ENCODE results near the gene CCDC57. TPM values are rescaled to one million over a fixed set of nuclear protein-coding genes. Genes with fewer than 3 reads are reported as not detected.

Gene CCDC57
- total RNA-seq, 2 donors from 2014 or later: 24.5 to 46.1 TPM

GRCh38 chr17:82153295-82153691, 59.3 kb downstream of the CCDC57 start:
- Histone ChIP-seq H3K27ac (no peak overlapping the region), H3K4me3 (no peak overlapping the region), H3K27me3 (no peaks in the 10 kb centered on the region), H3K9me3 (no peaks in the 10 kb centered on the region), H3K4me1 (no peaks in the 10 kb centered on the region), H3K36me3 (no peaks in the 10 kb centered on the region), H3K9ac (ENCODE audit: low read depth in 2 of 2, low read length in 2 of 2) (no peak overlapping the region)
- no peak for DNase-seq
- TF ChIP-seq, protein P1, sequence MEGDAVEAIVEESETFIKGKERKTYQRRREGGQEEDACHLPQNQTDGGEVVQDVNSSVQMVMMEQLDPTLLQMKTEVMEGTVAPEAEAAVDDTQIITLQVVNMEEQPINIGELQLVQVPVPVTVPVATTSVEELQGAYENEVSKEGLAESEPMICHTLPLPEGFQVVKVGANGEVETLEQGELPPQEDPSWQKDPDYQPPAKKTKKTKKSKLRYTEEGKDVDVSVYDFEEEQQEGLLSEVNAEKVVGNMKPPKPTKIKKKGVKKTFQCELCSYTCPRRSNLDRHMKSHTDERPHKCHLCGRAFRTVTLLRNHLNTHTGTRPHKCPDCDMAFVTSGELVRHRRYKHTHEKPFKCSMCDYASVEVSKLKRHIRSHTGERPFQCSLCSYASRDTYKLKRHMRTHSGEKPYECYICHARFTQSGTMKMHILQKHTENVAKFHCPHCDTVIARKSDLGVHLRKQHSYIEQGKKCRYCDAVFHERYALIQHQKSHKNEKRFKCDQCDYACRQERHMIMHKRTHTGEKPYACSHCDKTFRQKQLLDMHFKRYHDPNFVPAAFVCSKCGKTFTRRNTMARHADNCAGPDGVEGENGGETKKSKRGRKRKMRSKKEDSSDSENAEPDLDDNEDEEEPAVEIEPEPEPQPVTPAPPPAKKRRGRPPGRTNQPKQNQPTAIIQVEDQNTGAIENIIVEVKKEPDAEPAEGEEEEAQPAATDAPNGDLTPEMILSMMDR (IDR thresholded peaks at IDR 0.05): no peak
- intact Hi-C loops (cut with DNase I): no loop called here

- H3K36me3 ChIP-seq: no peaks in the 10 kb centered on the region
- H3K4me1 ChIP-seq: no peaks in the 10 kb centered on the region
- H3K4me3 ChIP-seq: no peak overlapping the region
- intact Hi-C loops (cut with DNase I): no loop called here
- no peak overlapping the region for H3K27ac ChIP-seq
- DNase-seq: no peak
- no peaks in the 10 kb centered on the region for H3K27me3 ChIP-seq
- no peak overlapping the region for H3K9ac ChIP-seq (ENCODE audit: low read depth in 2 of 2, low read length in 2 of 2)
- no peaks in the 10 kb centered on the region for H3K9me3 ChIP-seq
- TF ChIP-seq, protein P1 (IDR thresholded peaks at IDR 0.05): no peak
Observed at GRCh38 chr17:82152556-82153294, 59.9 kb downstream of the CCDC57 start.

DNA sequence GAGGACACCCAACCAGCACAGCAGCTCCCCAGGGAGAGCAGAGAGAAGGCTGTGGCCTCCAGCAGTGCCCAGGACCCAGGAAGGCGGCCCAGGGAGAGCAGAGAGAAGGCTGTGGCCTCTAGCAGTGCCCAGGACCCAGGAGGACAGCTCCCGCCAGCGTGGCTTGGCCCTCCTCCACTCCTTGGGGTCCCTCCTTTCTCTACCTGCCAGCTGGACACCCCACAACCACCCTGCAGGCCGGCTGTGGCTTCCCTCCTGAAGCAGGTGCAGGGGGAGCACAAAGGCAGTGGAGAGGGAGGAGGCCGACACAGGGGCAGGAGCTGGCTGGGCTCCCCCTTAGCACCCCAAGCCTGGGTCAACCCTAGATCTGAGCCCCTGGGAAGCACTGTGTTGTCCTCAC, 60.5 kb downstream of the CCDC57 start:
- TF ChIP-seq, protein P1 (IDR thresholded peaks at IDR 0.05): no peak
- Histone ChIP-seq H3K36me3 (no peaks in the 10 kb centered on the region), H3K27me3 (no peaks in the 10 kb centered on the region), H3K9ac (ENCODE audit: low read depth in 2 of 2, low read length in 2 of 2) (no peak overlapping the region), H3K4me1 (no peaks in the 10 kb centered on the region), H3K9me3 (no peaks in the 10 kb centered on the region), H3K27ac (no peak overlapping the region), H3K4me3 (no peak overlapping the region)
- DNase-seq: no peak
- intact Hi-C loops (cut with DNase I): no loop called here

DNA sequence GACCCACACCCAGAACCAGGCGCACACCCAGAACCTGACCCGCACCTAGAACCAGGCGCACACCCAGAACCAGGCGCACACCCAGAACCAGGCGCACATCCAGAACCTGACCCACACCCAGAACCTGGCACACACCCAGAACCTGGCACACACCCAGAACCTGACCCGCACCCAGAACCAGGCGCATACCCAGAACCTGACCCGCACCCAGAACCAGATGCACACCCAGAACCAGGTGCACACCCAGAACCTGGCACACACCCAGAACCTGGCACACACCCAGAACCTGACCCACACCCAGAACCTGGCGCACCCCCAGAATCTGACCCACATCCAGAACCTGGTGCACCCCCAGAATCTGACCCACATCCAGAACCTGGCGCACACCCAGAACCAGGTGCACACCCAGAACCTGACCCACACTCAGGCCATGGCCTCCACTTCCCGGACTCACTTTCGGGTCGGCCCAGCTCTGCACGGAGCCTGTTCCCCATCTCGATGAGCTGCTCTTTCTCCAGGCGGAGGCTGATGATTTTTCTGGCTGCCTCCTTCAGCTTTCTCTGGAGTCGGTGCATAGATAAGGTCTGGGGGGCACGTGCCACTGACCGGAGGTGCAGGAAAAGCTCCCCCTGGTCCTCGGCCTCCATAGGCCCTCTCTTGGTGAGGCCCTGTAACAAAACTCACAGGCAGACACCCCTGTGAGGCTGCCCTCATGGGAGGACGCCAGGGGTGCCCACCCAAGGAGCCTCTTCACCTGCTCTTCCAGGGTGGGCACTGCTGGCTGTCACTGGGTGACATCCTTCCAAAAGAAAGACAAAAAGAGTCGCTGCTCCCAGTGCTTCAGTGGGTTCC, 61.3 kb downstream of the CCDC57 start:
- no peaks in the 10 kb centered on the region for H3K36me3 ChIP-seq
- H3K9me3 ChIP-seq: no peaks in the 10 kb centered on the region
- TF ChIP-seq, protein P1 (IDR thresholded peaks at IDR 0.05): no peak
- H3K27ac ChIP-seq: no peak overlapping the region
- DNase-seq: no peak
- no peaks in the 10 kb centered on the region for H3K27me3 ChIP-seq
- no peaks in the 10 kb centered on the region for H3K4me1 ChIP-seq
- no peak overlapping the region for H3K4me3 ChIP-seq
- no peak overlapping the region for H3K9ac ChIP-seq (ENCODE audit: low read depth in 2 of 2, low read length in 2 of 2)
- intact Hi-C loops (cut with DNase I): no loop called here

DNA sequence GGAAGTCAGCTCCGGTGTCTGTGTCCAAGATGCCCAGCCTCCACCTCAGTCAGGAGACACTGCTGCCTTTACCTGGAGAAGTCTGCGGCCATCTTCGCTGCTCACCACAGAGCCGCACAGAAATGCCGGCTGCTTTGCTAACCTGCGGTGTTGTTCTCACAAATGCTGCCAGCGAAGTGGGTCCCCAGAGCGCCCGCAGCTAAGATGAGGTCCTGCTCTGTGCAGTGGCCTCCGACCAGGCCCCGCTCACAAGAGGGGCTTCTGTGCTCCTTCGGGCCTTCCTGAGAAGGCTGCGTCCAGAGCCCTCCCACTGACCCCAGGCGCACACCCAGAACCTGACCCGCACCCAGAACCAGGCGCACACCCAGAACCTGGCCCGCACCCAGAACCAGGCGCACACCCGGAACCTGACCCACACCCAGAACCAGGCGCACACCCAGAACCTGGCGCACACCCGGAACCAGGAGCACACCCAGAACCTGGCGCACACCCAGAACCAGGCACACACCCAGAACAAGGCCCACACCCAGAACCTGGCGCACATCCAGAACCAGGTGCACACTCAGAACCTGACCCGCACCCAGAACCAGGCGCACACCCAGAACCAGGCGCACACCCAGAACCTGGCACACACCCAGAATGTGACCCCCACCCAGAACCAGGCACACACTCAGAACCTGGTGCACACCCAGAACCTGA, 63.1 kb downstream of the CCDC57 start:
- Histone ChIP-seq H3K36me3 (no peaks in the 10 kb centered on the region), H3K27ac (no peak overlapping the region), H3K9ac (ENCODE audit: low read depth in 2 of 2, low read length in 2 of 2) (no peak overlapping the region), H3K27me3 (no peaks in the 10 kb centered on the region), H3K9me3 (no peaks in the 10 kb centered on the region), H3K4me1 (no peaks in the 10 kb centered on the region), H3K4me3 (no peak overlapping the region)
- TF ChIP-seq, protein P1 (IDR thresholded peaks at IDR 0.05): no peak
- intact Hi-C loops (cut with DNase I): loop anchor here (2.0 kb wide), 1 partner anchor 119 kb away; the partner anchor contains the start of gene RAC3
- no peak for DNase-seq
